NT2/D1 (cell line): ENCODE data around the gene RAF1.

Experiments
- SUZ12 ChIP-seq: IDR thresholded peaks from 2 replicates; pipeline ENCODE4 v1.6.1; 2011; ENCODE audit not compliant: insufficient read length, insufficient read depth; ENCODE audit errors: extremely low read depth
- YY1 ChIP-seq: IDR thresholded peaks from 2 replicates; pipeline ENCODE4 v1.6.1; 2011; ENCODE audit not compliant: insufficient read length, insufficient read depth
- ZNF274 ChIP-seq: IDR thresholded peaks from 2 replicates; pipeline ENCODE4 v1.6.1; 2011; ENCODE audit warnings: mild to moderate bottlenecking, low read depth, low read length

DNA sequence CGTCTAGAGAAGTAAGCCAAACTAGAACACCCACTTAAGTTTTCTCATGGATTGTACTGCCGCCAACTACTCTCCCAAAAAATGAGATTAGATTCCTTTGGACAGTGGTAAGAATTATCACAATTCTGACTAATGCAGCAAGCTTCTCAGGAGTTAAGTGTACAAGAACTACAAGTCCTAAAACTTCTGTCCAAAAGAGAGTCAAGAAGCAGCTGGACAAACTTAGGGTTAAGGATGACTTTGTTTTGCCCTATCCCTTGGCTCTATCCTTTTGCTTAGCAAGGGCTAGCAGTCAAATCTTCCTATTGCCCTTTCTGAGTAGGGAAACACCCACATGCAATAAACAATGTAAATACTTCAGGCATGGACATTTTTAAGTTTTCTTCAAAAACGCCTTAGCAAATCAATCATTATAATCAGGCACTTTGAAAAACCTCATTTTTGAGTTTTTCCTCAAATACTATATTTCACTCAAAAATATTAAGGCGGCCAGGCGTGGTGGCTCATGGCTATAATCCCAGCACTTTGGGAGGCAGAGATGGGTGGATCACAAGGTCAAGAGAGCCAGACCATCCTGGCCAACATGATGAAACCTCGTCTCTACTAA, 19.5 kb downstream of the RAF1 start:
- TF ChIP-seq SUZ12, result no peak
- no peak for TF ChIP-seq ZNF274
- no peak for TF ChIP-seq YY1
